VCaP (cell line): ENCODE measurements around the gene MCCD1.

Experiments
- H3K27ac ChIP-seq: fragments of 450-650 bp; 2 replicates; pipeline ENCODE4 v1.5.1; 2017
- TF ChIP-seq, protein P1 (sequence below): fragments of 450-650 bp; conservative IDR thresholded peaks from 2 replicates; pipeline ENCODE4 v1.5.1; 2017; ENCODE audit warnings: mild to moderate bottlenecking, moderate library complexity

The MCCD1 gene

DNA sequence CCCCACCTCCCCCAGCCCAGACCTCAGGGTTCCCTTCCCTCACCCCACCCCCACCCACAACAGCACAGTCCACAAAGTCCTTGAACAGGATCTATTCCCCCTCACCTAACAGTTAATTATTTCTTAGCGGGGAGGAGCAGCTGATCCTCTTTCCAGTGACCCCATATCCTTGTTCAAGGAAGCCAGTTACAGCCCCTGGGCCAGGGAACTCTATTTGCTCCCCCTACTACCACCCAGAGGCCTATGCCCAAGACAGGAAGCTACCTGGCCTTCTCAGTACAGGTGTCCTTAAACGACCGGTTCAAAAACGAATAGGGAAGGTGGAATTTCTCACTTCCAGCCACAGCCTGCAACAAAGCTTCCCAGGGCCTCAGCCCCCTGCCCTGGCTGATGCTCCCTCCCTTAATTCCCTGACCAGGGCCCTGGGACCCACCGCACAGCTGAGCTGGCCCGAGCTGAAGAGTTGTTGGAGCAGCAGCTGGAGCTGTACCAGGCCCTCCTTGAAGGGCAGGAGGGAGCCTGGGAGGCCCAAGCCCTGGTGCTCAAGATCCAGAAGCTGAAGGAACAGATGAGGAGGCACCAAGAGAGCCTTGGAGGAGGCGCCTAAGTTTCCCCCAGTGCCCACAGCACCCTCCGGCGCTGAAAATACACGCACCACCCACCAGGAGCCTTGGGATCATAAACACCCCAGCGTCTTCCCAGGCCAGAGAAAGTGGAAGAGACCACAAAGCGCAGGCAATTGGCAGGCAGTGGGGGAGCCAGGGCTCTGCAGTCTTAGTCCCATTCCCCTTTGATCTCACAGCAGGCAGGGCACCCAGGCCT is 778 bp downstream of the MCCD1 start:
- no peak overlapping the region for H3K27ac ChIP-seq
- TF ChIP-seq, protein P1, sequence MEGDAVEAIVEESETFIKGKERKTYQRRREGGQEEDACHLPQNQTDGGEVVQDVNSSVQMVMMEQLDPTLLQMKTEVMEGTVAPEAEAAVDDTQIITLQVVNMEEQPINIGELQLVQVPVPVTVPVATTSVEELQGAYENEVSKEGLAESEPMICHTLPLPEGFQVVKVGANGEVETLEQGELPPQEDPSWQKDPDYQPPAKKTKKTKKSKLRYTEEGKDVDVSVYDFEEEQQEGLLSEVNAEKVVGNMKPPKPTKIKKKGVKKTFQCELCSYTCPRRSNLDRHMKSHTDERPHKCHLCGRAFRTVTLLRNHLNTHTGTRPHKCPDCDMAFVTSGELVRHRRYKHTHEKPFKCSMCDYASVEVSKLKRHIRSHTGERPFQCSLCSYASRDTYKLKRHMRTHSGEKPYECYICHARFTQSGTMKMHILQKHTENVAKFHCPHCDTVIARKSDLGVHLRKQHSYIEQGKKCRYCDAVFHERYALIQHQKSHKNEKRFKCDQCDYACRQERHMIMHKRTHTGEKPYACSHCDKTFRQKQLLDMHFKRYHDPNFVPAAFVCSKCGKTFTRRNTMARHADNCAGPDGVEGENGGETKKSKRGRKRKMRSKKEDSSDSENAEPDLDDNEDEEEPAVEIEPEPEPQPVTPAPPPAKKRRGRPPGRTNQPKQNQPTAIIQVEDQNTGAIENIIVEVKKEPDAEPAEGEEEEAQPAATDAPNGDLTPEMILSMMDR = no peak

DNA sequence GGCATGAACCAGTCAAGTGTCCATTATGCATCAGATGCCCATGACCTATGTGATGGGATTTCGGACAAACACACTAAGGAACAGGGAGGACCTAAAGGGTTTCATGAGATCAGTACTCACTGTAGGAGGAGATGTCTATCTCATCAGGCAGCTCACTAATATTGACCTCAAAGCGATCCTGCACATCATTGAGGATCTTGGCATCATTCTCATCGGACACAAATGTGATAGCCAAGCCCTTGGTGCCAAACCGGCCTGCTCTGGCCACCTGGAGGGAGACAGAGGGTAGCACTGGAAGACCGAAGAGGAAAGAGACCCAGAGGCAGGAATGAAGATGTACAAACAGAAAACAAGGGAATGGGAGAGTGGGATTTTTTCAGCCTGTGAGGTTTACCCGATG is 1.9 kb downstream of the MCCD1 start:
- TF ChIP-seq, protein P1 = no peak
- H3K27ac ChIP-seq = no peak overlapping the region

DNA sequence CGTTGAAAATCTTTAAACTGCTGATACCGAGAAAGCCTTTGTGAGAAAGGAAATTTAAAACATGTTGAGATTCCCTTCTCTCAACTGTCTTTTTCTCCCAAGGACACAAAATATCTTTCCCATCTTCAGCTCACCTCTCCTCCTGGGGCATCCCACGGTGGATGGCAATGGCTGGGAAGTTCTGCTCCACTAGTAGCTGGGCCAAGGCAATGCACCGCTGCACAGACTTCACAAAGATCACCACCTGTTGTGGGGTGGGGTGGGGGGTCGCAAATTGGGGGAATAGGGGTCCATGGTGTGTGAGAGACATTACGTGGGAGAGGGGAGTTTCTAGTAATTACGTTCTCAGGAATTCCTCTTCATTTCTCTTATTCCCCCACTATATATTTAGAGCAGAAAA is 2.4 kb downstream of the MCCD1 start:
- TF ChIP-seq, protein P1 = no peak

DNA sequence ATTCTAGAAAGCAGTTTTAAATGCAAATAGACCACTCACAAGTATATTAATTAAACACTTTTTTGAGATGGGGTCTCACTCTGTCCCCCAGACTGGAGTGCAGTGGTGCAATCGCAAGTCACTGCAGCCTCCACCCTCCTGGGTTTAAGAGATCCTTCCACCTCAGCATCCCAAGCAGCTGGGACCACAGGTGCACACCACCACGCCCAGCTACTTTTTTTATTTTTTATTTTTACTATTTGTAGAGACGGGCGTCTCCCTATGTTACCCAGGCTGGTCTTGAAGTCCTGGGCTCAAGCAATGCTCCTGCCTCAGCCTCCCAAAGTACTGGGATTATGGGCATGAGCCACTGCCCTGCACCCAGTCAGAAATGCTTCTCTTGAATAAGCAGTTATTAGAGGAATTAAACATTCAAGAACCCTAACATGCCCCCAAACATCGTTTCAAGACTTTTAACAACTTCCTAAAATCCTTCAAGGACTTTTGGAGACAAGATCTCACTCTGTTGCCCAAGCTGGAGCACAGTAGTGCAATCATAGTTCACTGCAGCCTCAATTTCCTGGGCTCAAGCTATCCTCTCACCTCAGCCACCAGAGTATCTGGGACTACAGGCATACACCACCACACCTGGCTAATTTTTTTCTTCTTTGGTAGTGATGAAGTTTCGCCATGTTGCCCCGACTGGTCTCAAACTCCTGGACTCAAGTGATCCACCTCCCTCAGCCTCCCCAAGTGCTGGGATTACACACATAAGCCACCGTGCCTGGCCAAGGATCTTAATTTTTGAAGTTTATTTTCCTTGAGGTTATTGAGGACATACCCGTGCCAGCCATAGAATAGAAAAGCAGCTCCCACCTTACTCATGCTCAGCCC is 3.2 kb downstream of the MCCD1 start:
- no peak overlapping the region for H3K27ac ChIP-seq
- TF ChIP-seq, protein P1 = no peak

More for the DNA sequence above, 2.4 kb downstream of the MCCD1 start:
- no peak overlapping the region for H3K27ac ChIP-seq

DNA sequence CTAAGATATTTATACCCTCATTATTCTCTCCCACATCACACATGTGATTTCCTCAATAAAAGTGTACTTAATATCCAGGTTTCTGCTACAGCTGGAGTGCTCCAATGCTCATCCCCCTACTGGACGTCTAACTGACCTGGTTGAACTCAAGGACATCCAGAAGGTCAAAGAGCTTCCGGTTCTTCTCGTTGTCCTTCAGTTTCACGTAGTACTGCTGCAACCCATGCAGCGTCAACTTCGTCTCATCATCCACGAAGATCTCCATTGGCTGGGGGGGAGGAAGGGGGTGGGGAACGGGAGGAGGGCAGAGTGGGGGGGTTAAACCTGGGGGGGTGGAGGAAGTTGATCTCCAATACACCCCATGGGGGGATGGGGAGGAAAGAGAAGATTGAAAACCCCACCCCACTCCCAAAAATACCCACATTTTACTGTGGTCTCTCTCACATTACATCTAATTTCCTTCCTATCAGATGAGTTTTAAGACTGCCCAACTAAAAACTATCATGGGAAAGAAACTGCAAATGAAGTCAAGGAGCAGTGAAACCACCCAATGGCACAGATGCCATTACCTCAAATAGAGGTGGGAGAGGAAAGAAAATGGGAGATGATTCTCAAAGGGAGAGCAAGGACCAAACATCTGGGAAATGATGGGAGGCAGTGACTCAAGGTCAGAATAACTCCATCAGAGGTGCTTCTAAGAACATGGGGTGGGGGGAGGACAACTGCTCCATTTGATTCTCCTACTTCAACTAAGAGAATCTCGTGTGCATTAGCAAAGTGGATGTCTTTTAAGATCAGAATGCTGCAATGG is 4.1 kb downstream of the MCCD1 start:
- TF ChIP-seq, protein P1 = no peak
- H3K27ac ChIP-seq = no peak overlapping the region

DNA sequence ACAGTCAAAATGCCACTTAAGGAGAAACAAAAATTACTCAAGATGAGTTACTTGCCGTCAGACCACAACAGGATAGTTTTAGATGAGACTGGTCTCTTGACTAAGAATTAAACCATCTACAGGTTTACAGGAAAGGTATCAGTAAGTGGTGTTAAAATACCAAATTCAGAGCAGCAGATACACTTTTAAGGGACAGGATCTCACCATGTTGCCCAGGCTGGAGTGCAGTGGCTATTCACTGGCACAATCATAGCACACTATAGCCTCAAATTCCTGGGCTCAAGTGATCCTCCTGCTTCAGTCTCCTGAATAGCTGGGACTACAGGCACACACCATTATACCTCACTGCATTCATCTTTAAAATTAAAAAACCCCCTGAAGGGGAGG is 4.7 kb downstream of the MCCD1 start:
- TF ChIP-seq, protein P1 = no peak
- H3K27ac ChIP-seq = no peak overlapping the region
